HG03354 (cell line): Measurements from ENCODE around the gene OR52E5.

Source experiments
- ATAC-seq: cut with Tn5 transposase; IDR thresholded peaks from one replicate; pipeline ENCODE4 v1.9.1; 2021; ENCODE audit warnings: mild to moderate bottlenecking; ENCODE audit not compliant: unreplicated experiment, poor library complexity, severe bottlenecking

Gene OR52E5

DNA sequence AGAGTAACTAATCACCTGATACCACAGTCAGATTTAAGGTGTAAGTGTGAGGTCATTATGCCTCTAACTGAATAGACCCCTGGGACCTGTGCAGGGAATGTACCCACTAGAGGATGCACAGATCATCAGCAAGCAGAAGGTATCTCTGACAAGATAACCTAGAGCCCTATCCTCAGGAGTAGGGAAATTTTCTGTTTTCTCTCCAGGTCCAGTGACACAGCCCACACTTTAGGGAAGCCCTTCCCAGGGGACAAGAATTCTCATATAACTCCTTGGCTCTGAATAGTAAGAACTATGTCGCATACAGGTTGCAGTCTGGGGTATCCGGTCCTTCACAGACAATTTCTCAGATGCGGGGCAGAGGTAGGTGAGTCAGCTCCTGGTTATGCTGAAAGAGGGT lies at the start of gene OR52E5:
TSS of gene OR52E5 (plus strand) at position 301 of the 400 bp plus-strand sequence. CDS start 7,569 bp downstream, outside the sequence.
- no peak for ATAC-seq

DNA sequence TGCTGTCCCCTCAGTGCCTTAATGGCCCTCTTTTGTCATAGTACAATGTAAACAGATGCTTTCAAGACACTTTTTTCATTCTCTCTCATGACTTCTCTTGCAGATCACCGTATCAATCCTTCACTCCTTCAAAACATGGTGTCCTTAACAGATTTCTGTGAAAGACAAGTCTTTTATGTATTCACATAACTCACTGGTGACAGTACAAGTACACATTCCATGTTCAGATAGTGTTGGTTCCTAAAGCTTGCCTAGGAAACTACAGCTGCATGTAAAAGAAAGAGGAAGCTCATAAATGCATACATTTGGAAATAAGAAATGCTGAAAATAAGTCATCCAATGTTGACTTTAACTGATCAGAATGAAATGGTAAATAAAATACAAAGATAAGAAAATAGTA lies 46.3 kb upstream of the OR52E5 start:
- ATAC-seq, result no peak

DNA sequence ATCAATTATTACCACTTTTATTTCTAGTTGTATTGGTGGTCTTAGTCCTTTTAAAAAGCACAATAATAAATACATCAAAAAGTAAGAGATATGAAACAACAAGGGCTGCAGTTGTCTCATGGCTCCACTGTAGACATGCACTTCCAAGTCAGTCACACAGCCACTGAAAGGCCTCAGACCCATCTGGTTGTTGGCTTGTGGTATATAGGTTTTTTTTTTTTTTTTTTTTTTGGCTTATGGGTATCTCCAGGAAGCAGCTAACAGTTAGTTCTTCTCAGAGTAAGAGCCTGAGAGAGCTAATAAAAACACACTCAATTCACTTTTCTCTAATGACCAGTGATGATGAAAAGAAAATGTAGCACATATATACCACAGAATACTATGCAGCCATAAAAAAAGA lies 45.3 kb upstream of the OR52E5 start:
- no peak for ATAC-seq

DNA sequence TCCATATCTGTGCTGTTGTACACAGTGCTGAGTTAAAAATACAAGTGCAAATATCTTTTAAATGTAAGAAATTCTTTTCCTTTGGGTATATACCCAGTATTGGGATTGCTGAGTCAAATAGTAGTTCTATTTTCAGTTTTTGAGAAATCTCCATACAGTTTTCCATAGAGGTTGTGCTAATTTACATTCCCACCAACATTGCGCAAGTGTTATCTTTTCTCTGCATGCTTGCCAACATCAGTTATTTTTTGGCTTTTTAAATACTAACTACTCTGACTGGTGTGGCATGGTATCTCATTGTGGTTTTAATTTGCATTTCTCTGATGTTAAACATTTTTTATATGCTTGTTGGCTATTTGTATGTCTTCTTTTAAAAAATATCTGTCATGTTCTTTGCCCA lies 42.0 kb upstream of the OR52E5 start:
- ATAC-seq, result no peak

DNA sequence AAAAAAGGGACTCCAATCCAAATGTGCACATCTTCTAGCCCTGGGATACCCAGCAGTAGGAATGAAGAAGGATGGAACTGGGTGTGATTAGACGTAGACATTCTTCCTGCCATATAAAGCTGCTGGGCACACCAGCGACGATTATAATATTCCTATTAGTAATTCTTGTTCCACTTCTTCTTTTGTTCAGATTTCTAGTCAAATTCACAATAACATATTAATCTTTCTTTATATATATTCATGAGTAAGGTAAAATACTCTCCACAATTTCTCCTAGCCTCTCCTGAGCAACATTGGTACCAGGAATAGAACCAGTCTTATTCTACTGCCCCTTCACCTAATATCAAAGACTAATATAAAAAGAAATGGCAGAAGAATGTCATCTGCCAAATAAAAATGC lies 35.4 kb upstream of the OR52E5 start, which contains the start of gene OR52E8:
TSS of gene OR52E8 (minus strand) at position 101 of the 400 bp plus-strand sequence. CDS start at position 101, 0 bp downstream.
- ATAC-seq, result no peak

DNA sequence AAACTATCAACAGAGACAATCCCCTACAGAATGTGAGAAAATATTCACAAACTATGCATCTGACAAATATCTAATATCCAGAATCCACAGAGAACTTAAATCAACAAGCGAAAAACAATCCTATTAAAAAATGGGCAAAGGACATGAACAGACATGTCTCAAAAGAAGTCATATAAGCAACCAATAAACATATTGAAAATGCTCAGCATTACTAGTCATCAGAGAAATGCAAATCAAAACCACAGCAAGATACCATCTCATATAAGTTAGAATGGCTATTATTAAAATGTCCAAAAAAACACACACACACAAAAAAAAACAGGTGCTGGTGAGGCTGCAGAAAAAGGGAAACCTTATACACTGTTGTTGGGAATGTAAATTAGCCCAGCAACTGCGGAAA lies 27.2 kb upstream of the OR52E5 start:
- no peak for ATAC-seq

DNA sequence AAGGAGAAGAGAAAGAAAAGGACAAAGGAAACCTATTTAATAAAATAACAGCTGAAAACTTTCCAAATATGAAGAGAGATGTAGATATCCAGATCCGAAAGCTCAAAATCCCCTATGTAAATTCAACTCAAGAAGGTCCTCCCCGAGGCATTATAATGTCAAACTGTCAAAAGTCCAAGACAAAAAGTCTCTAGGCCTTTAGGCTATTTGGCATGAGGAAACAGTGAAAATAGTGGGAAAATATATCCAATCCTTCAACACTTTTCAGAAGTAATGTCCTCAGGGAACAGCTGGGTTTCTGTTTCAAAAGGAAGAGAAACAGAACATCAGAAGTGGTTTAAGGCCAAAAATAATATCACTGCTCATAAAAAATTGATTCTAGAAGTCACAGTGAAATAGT lies 14.4 kb upstream of the OR52E5 start:
- ATAC-seq, result no peak

DNA sequence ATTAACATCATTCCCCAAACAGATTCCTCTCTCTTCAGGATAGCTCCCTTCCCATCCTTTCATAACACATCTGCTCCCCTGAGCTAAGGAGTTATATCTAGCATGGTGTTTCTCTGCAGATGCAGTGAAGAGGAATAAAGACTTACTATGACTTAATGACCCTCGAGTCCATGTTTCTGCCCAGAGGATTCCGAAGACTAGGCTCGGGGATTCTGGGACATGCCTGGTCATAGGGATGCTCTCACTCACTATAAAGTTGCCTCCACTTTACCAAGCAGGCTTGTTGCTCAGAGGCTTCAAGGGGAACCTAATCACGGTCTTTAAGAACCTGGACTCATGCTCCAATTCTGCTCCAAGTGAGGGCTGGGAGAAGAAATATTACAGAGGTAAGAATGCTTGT lies 12.7 kb upstream of the OR52E5 start, which contains the start of gene OR52E4:
TSS of gene OR52E4 (plus strand) at position 301 of the 400 bp plus-strand sequence. CDS start 3,664 bp downstream, outside the sequence.
- ATAC-seq, result no peak

DNA sequence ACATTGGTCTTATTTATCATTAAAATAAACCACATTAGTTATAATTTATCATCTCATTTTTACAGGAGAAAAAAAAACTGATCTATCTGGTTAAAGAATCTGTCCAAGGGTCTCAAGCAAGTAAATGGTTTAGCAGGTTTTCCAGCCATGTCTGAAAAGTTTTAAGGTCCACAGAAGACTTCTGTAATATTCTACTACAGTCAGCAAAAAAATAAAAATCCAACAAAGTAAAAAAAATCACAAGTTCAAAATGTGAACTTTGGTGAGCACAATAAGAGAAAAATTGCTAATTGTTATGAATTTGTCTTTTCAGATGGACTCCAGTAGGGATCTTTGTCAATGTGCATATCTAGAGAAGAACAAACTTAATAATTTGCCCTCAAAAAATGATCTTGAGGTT lies 11.3 kb upstream of the OR52E5 start:
- ATAC-seq, result no peak

DNA sequence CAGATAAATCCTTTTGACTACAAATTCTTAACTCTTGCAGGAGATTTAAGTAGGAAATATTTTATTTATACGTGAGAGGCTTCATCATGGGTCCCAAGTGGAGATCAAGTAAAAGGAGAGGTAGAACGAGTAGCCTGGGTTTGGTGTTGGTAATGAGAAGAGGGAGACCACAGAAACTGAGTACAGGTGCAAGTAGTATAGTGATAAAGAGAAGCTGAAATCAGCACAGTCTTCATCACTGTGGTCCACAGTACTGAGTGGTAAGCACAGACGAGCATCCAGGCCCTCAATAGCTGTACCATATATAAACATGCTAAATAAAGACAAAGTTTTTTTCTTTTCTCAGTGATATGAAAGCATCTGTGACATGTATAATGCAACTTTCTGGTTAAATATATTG lies 5.8 kb upstream of the OR52E5 start:
- no peak for ATAC-seq

DNA sequence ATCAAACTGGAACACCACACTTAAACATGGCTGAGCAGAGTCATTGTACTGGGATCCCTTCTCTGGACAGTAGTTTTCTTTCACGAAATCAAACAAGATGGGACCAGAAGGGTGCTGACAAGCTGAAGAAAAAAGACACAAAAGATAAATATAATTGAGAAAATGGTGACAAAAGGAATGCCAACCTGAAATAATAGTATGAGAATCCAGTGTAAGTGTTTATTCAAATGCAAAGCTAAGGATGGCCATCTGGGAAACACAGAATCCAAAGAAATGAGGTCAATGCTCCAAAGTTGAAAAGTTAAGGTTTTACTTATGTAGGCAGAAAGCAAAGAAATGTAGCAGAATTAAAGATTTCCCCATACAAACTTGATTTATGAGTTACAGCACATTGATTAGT lies 5.3 kb upstream of the OR52E5 start:
- ATAC-seq, result no peak

DNA sequence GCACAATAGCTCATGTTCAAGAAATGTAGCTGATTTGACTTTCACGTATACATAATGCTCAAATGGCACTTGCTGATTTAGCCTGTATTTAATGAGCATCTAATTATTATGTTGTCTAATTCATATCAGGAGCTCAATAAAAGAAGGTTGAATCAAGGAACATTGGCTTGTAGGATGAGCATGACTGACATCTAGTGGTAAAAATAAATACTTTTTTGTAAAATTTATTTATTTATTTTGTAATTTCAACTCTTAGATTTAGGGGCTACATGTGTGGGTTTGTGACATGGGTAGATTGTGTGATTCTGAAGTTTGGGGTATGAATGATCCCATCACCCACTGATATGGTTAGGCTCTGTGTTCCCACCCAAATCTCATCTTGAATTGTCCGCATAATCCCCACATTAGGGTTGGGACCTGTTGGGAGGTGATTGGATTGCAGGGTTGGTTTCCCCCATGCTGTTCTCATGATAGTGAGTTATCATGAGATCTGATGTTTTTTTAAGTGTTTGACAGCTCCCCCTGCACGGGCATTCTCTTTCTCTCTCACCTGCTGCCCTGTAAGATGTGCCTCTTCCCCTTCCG lies 1.7 kb upstream of the OR52E5 start:
- ATAC-seq, result no peak

DNA sequence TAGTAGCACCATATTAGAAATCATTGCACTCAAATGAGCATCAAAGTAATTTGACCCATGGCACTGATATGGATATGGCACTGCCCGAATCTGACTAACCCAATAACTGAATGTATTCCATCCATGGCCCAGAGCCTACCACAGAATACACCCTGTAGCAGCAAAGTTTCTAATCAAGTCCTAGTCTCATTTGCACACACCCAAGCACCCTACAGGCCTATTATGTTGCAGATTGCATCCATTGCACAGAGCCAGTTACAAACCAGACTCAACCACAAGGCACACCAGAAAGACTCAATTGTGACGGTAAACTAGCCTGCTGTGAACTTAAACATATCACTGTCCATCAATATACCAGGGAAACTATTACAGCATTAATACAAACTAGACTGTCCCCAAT lies 6.5 kb downstream of the OR52E5 start:
- ATAC-seq, result no peak

DNA sequence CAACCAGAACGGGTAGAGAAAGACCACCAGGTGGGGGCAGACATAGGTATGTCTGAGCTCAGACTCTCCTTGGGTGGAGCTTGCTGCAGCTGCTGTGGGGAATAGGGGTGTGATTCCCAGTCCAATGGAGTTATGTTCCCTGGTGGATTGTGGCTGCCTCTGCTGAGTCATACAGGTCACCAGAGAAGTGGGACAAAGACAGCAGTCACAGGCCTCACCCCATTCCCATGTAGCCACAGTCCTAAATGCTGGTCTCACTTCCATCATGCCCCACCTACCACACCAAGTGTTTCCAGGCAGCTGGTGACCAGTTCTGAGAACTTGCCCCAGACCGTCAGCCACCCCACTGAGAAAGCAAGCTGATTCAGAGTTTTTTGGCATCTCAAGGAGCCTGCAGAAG lies 17.5 kb downstream of the OR52E5 start:
- ATAC-seq, result no peak

DNA sequence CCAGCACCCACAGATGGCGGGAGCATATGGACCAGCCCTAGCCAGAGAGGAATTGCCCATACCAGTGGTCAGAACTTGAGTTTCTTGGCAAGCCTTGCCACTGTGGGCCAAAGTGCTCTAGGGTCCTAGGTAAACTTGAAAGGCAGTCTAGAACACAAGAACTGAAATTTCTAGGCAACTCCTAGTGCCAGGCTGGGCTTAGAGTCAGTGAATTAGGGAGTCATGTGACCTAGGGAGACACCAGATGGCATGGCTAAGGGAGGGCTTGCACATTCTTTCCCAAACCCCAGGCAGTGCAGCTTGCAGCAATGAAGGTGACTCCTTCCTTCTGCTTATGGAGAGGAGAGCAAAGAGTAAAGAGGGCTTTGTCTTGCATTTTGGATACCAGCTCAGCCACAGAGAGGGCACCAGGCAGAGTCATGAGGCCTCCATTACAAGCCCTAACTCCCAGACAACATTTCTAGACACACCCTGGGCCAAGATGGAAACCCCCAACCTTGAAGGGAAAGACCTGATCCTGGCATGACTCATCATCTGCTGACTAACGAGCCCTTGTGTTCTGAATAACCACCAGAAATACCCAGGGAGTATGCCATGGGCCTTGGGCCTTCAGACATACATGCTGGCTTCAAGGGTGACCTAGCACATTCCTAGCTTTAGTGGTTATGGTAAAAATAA lies 29.9 kb downstream of the OR52E5 start:
- peak; percentile 86 for ATAC-seq

DNA sequence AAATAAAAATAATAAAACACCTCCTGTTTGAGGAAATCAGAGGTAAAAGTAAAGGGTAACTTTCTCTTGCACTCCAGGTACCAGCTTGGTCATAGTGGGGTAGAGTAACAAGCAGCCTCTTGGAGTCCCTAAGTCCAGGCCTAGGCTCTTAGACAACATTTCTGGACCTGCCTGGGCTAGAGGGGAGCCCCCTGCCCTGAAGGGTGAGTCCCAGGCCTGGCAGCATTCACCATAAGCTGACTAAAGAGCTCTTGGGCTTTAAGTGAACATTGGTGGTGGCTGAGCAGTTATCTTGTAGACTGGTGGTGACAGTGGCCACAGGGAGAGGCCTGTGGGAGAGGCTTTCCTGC lies 30.4 kb downstream of the OR52E5 start:
- ATAC-seq, result peak; percentile 35

DNA sequence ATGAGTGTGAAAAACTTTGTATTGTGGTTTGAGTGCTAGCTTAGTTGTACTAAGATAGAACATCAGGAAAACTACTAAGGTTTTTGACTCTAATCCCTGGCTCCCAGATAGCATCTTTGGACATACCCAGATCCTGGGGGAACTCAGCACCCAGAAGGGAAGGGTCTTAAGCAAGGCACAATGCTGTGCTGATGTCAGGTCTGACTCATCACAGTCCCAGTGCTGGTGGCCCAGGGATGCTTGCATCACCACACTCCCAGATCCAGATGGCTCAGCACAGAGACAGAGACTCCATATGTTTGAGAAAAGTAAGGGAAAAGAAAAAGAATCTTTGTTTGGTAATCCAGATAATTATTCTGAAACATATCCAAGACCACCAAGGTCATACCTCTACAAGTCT lies 30.8 kb downstream of the OR52E5 start:
- no peak for ATAC-seq

DNA sequence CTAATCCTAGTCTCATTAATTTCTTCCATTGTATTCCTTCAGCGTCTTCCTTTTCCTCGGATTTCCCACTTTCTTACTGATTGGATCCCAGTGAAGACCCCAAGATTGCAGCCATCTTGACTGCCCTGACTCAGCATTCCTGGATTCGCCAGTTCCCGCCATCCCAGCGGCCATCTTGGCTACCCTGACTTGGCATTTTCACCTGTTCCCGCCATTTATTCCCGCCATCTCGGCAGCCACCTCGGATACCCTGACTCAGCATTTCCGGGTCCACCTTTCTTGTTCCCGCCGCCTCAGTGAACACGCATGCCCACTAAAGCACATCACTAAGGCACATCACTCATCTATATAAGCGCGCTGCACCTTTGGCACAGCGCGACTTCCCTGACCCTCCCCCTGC lies 35.3 kb downstream of the OR52E5 start:
- no peak for ATAC-seq

DNA sequence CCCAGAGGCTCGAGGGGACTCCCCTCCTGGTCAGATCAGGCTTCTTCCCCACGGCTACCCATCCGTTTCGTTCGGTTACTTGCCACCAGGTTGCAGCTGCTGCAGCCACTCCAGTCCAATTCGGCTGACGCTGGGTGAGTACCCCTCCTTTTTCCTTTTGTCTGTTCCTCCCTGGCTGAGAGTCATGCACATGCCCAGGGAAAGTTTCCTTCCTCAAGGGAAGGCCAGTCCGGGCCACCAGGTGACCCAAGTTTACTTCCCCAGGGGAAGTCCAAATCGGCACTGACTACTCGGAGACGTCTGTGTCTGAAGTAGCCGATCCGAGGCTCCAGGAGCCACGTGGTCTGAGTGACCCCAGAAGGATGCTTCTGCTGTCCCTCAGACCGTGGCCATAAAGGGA lies 35.8 kb downstream of the OR52E5 start:
- ATAC-seq, result no peak

DNA sequence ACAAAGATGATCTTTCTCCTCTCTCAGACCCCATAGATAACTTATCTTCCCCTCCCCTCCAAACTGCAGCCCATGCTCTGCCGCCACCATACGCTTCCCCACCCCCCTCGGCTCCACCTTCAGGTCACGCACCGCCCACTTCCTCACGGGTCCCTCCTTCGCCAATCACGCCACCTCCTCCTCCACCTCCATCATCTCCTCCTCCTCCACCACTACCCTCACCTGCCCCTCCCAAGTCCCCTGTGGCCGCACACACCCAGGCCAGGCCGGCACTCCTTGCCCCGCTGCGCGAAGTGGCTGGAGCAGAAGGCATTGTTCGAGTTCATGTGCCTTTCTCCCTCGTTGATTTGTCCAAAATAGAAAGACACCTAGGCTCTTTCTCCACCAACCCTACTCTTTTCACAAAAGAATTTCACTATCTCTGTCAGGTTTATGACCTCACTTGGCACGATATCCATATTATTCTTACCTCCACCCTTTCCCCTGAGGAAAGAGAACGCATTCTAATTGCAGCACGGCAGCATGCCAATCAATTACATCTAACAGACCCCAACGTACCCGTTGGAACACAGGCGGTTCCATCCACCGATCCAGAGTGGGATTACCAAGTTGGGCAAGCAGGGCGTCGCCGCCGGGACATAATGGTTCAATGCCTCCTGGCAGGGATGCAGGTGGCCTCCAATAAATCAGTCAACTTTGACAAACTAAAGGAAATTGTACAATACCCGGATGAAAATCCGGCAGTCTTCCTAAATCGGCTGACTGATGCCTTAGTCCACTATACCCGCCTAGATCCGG lies 36.8 kb downstream of the OR52E5 start:
- ATAC-seq, result no peak

DNA sequence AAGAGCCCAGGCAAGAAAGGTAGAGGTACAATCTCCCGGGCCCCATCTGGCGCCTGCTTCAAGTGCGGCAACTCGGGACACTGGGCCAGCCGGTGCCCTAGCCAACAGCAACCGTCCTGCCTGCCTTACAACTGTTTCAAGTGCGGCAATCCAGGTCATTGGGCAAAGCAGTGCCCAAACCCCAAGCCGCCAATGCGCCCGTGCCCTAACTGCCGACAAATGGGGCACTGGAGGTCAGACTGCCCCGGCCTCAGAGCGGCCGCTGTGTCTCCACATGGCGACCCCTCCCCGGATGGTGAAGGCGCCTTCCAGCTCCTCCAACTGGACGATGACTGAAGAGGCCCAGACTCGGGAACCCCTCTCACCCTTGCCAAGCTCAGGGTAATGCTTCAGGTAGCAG lies 37.6 kb downstream of the OR52E5 start:
- no peak for ATAC-seq
